ENCODE data around the gene CHRNA3.

- TF ChIP-seq CTCF (IDR thresholded peaks at IDR 0.05) (no peak), POLR2A (IDR thresholded peaks at IDR 0.05) (no peak)
Observed at GRCh38 chr15:78618064-78618463, 2.7 kb downstream of the CHRNA3 start.
